Activated B cell treated with CpG ODN at 0.5 μM for 24 hours (primary cell): ENCODE measurements around the gene WDR43. TPM values are rescaled to one million over a fixed set of nuclear protein-coding genes. Genes with fewer than 3 reads are reported as not detected.
A peak's percentile ranks its signal among the peaks of the same experiment; 100 is the strongest.

Experiments used
- ATAC-seq: fragments of 200-7000 bp; cut with Tn5 transposase; one replicate; pipeline ENCODE4 v1.10.0; 2021; ENCODE audit warnings: low read depth, mild to moderate bottlenecking, moderate library complexity
- CTCF ChIA-PET: fragments of 350-600 bp; sonication (Branson Sonifier 250); formaldehyde crosslinking; loops from one replicate; lab custom pipeline; 2021; ENCODE audit warnings: antibody characterized with exemption; lab: Charles Lee
- POLR2A ChIA-PET: fragments of 350-600 bp; sonication (Branson Sonifier 250); formaldehyde crosslinking; loops from one replicate; lab custom pipeline; 2021; ENCODE audit warnings: antibody characterized with exemption; lab: Charles Lee
- DNase-seq: peaks from one replicate; pipeline ENCODE4 v3.0.0; 2022
- H3K27ac Mint-ChIP-seq: one replicate; pipeline ENCODE4 v1.8.0; 2020; ENCODE audit warnings: mixed read lengths
- H3K27me3 Mint-ChIP-seq: one replicate; pipeline ENCODE4 v1.8.0; 2021; ENCODE audit warnings: mixed read lengths
- H3K36me3 Mint-ChIP-seq: one replicate; pipeline ENCODE4 v1.8.0; 2021; ENCODE audit warnings: low read depth, mixed read lengths
- H3K4me1 Mint-ChIP-seq: one replicate; pipeline ENCODE4 v1.8.0; 2021; ENCODE audit warnings: mixed read lengths
- H3K4me3 Mint-ChIP-seq: one replicate; pipeline ENCODE4 v1.8.0; 2020; ENCODE audit warnings: mild to moderate bottlenecking, mixed read lengths
- H3K9me3 Mint-ChIP-seq: one replicate; pipeline ENCODE4 v1.8.0; 2020; ENCODE audit warnings: mixed read lengths
- intact Hi-C: fragments of 100-400 bp; cut with micrococcal nuclease; formaldehyde crosslinking; loops from one replicate; pipeline ENCODE4 v1.15.1; 2024
- total RNA-seq: library from RNA; stranded (reverse); gene quantifications from 2 replicates; pipeline ENCODE4 v1.2.3, GENCODE V29; 2022
- TF ChIP-seq, protein P1 (sequence below): fragments of 200-600 bp; IDR thresholded peaks from one replicate; pipeline ENCODE4 v1.8.0; 2022; ENCODE audit warnings: antibody characterized with exemption, mild to moderate bottlenecking

The WDR43 gene
- 86.6 and 98.8 TPM in 2 replicates for total RNA-seq

DNA sequence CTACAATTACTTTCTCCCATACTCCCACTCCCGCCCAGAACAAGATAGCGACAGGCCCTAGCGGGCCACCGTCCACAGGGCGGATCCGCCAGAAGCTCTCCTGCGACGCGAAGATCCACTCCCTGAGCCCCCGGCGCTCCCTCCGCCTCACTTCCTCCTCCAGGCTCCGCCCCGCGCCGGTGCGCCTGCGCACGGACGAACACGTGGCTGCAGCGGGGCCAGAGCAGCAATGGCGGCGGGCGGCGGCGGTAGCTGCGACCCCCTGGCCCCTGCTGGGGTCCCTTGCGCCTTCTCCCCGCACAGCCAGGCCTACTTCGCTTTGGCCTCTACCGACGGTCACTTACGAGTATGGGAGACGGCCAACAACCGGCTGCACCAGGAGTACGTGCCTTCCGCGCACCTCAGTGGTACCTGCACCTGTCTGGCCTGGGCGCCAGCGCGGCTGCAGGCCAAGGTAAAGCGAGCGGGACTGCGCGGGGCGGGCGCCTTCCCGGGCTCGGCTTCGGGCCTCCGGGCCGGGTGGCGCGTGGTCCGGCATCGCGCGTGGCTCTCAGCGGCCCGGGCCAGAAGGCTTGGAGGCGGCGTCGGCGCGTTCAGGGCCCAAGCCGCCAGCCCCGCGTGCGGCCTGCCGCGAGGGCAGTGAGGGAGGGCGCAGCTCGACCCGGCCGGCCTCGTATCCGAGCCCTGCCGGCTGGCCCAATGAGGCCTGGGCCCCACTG lies at the start of gene WDR43:
WDR43 (plus strand) TSS at position 198 of the 719 bp plus-strand sequence; CDS start at position 230, 32 bp downstream.
- H3K4me3 Mint-ChIP-seq = peak within 1 kb of the TSS; percentile 99
- H3K27me3 Mint-ChIP-seq = no peaks in the 10 kb centered on the region
- no peaks in the 10 kb centered on the region for H3K9me3 Mint-ChIP-seq
- peaks cover 44% of the 10 kb centered on the region for H3K4me1 Mint-ChIP-seq
- H3K36me3 Mint-ChIP-seq = peaks cover 13% of the 10 kb centered on the region
- peak within 1 kb of the TSS; percentile 87 for H3K27ac Mint-ChIP-seq
- TF ChIP-seq, protein P1, sequence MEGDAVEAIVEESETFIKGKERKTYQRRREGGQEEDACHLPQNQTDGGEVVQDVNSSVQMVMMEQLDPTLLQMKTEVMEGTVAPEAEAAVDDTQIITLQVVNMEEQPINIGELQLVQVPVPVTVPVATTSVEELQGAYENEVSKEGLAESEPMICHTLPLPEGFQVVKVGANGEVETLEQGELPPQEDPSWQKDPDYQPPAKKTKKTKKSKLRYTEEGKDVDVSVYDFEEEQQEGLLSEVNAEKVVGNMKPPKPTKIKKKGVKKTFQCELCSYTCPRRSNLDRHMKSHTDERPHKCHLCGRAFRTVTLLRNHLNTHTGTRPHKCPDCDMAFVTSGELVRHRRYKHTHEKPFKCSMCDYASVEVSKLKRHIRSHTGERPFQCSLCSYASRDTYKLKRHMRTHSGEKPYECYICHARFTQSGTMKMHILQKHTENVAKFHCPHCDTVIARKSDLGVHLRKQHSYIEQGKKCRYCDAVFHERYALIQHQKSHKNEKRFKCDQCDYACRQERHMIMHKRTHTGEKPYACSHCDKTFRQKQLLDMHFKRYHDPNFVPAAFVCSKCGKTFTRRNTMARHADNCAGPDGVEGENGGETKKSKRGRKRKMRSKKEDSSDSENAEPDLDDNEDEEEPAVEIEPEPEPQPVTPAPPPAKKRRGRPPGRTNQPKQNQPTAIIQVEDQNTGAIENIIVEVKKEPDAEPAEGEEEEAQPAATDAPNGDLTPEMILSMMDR = no peak
- ChIA-PET POLR2A (interaction anchor here (0.6 to 5.8 kb wide), 12 partner anchors 9 to 1266 kb away, joined by 3 to 118 read pairs (median 5); partner anchors contain the start of genes BABAM2, CCDC121, GPN1 and PPP1CB), CTCF (interaction anchor here (0.7 to 1.0 kb wide), 2 partner anchors 24 kb away, joined by 3 to 4 read pairs; partner anchors contain the start of gene TRMT61B)
- DNase-seq (peak; percentile 99), ATAC-seq (peak; percentile 99)
- intact Hi-C loops = loop anchor here (1.0 to 10.0 kb wide), 7 partner anchors 24 to 1250 kb away; partner anchors contain the start of genes MRPL33, PPP1CB, TRMT61B and YPEL5

DNA sequence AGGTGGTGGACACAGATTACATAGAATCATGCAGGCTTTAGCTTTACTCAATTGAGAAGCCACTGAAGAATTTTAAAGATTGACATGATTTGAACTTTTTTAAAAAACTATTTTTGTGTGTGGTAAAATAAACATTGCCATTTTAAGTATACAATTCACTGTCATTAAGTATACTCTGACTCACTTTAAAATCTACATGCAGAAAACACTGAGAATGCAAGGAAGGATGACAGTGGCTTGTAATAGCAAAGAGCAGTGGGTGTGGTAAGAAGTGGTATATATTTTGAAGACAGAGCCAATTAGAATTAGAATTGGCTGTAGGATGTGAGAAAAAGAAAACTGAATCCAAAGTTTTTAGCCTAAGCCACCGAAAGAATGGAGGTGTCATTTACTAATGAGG lies 39.3 kb upstream of the WDR43 start:
- H3K4me1 Mint-ChIP-seq = no peaks in the 10 kb centered on the region
- ChIA-PET POLR2A (no interaction called here), CTCF (no interaction called here)
- no peaks in the 10 kb centered on the region for H3K27me3 Mint-ChIP-seq
- no peak overlapping the region for H3K4me3 Mint-ChIP-seq
- TF ChIP-seq, protein P1 = no peak
- peaks cover 33% of the 10 kb centered on the region for H3K36me3 Mint-ChIP-seq
- intact Hi-C loops = no loop called here
- H3K27ac Mint-ChIP-seq = no peak overlapping the region
- DNase-seq = no peak
- H3K9me3 Mint-ChIP-seq = no peaks in the 10 kb centered on the region
- ATAC-seq = no peak

GRCh38 chr2:28855977-28856376 lies 38.5 kb upstream of the WDR43 start:
- H3K36me3 Mint-ChIP-seq = peaks cover 38% of the 10 kb centered on the region
- H3K4me3 Mint-ChIP-seq = no peak overlapping the region
- no peaks in the 10 kb centered on the region for H3K9me3 Mint-ChIP-seq
- TF ChIP-seq, protein P1 = no peak
- CTCF ChIA-PET = no interaction called here
- no peak overlapping the region for H3K27ac Mint-ChIP-seq
- H3K4me1 Mint-ChIP-seq = no peaks in the 10 kb centered on the region
- DNase-seq (no peak), ATAC-seq (no peak)
- H3K27me3 Mint-ChIP-seq = no peaks in the 10 kb centered on the region
- POLR2A ChIA-PET = no interaction called here
- intact Hi-C loops = no loop called here

- H3K4me1 Mint-ChIP-seq = peaks cover 49% of the 10 kb centered on the region
- DNase-seq (no peak), ATAC-seq (no peak)
- peaks cover 35% of the 10 kb centered on the region for H3K36me3 Mint-ChIP-seq
- TF ChIP-seq, protein P1 = no peak
- peak overlapping the region; percentile 60 for H3K27ac Mint-ChIP-seq
- peak overlapping the region; percentile 74 for H3K4me3 Mint-ChIP-seq
- POLR2A ChIA-PET = interaction anchor here (3.9 kb wide), 1 partner anchor 25 kb away, joined by 118 read pairs; the partner anchor contains the start of gene WDR43
- no peaks in the 10 kb centered on the region for H3K27me3 Mint-ChIP-seq
- intact Hi-C loops = no loop called here
- CTCF ChIA-PET = no interaction called here
- H3K9me3 Mint-ChIP-seq = no peaks in the 10 kb centered on the region
Observed at GRCh38 chr2:28868611-28869010, 25.9 kb upstream of the WDR43 start.
